Measurements from ENCODE around the gene PAQR7. TPM values are rescaled to one million over a fixed set of nuclear protein-coding genes. Genes with fewer than 3 reads are reported as not detected.
A peak's percentile ranks its signal among the peaks of the same experiment; 100 is the strongest.
"Not testable (repeated sequence)": the region's sequence is repeated elsewhere in the genome, so short reads cannot be mapped to it uniquely, and the experiment has no call there.

Gene PAQR7
- total RNA-seq, 2 donors from 2014 or later = 4.7 to 9.8 TPM

- no peaks in the 10 kb centered on the region for H3K9me3 Mint-ChIP-seq
- H3K27ac Mint-ChIP-seq = no peak overlapping the region
- H3K36me3 Mint-ChIP-seq = no peaks in the 10 kb centered on the region
- ATAC-seq (no peak), DNase-seq (ENCODE audit: low spot score in 2 of 2) (no peak)
Measured at GRCh38 chr1:25843483-25843882, 32.0 kb downstream of the PAQR7 start.

DNA sequence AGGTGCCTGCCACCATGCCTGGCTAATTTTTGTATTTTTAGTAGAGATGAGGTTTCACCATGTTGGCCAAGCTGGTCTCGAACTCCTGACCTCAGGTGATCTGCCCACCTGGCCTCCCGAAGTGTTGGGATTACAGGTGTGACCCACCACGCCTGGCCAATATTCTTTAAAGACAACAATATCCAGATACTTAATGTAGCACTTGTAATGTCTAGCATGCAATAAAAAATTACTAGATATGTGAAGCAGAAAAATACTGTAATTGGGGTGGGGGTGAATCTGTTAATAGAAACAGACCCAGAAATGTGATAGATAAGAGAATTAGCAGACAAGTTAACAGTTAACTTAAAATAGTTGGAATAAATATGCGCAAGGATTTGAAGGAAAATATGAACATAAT lies 35.7 kb downstream of the PAQR7 start:
- H3K27ac Mint-ChIP-seq; H3K9me3 Mint-ChIP-seq; ATAC-seq; H3K36me3 Mint-ChIP-seq; DNase-seq (ENCODE audit: low spot score in 2 of 2): not testable (repeated sequence)

- H3K9me3 Mint-ChIP-seq = no peaks in the 10 kb centered on the region
Measured at GRCh38 chr1:25837262-25837875, 38.1 kb downstream of the PAQR7 start.

GRCh38 chr1:25836695-25837094 lies 38.8 kb downstream of the PAQR7 start:
- ATAC-seq (no peak), DNase-seq (ENCODE audit: low spot score in 2 of 2) (no peak)
- peaks cover 4 to 7% of the 10 kb centered on the region in 2 donors for H3K36me3 Mint-ChIP-seq
- no peak overlapping the region for H3K27ac Mint-ChIP-seq
- H3K9me3 Mint-ChIP-seq = no peaks in the 10 kb centered on the region

More at GRCh38 chr1:25837262-25837875, 38.1 kb downstream of the PAQR7 start:
- ATAC-seq (no peak), DNase-seq (ENCODE audit: low spot score in 2 of 2) (no peak)
- no peak overlapping the region for H3K27ac Mint-ChIP-seq
- H3K36me3 Mint-ChIP-seq = peaks cover 4 to 7% of the 10 kb centered on the region in 2 donors

- DNase-seq (ENCODE audit: low spot score in 2 of 2) = no peak
- no peak overlapping the region for H3K27ac Mint-ChIP-seq
- H3K9me3 Mint-ChIP-seq = no peaks in the 10 kb centered on the region
- ATAC-seq = no peak
- H3K36me3 Mint-ChIP-seq = peaks cover 5 to 11% of the 10 kb centered on the region in 2 donors
Measured at GRCh38 chr1:25834894-25835293, 40.6 kb downstream of the PAQR7 start.

- H3K9me3 Mint-ChIP-seq = no peaks in the 10 kb centered on the region
- ATAC-seq (no peak), DNase-seq (ENCODE audit: low spot score in 2 of 2) (no peak)
- peak overlapping the region in 1 of 2 donors; percentile 81 for H3K27ac Mint-ChIP-seq
- peaks cover 11 to 17% of the 10 kb centered on the region in 2 donors for H3K36me3 Mint-ChIP-seq
Measured at GRCh38 chr1:25833158-25833557, 42.4 kb downstream of the PAQR7 start.

- DNase-seq (ENCODE audit: low spot score in 2 of 2) (no peak), ATAC-seq (no peak)
- Mint-ChIP-seq H3K9me3 (no peaks in the 10 kb centered on the region), H3K36me3 (peaks cover 11 to 17% of the 10 kb centered on the region in 2 donors), H3K27ac (peak overlapping the region in 1 of 2 donors; percentile 81)
Measured at GRCh38 chr1:25832336-25833037, 43.0 kb downstream of the PAQR7 start.

GRCh38 chr1:25831569-25832196 lies 43.8 kb downstream of the PAQR7 start:
- no peak for ATAC-seq
- peaks cover 11 to 17% of the 10 kb centered on the region in 2 donors for H3K36me3 Mint-ChIP-seq
- DNase-seq (ENCODE audit: low spot score in 2 of 2) = no peak
- no peaks in the 10 kb centered on the region for H3K9me3 Mint-ChIP-seq
- H3K27ac Mint-ChIP-seq = peak overlapping the region; percentile 15 to 75

DNA sequence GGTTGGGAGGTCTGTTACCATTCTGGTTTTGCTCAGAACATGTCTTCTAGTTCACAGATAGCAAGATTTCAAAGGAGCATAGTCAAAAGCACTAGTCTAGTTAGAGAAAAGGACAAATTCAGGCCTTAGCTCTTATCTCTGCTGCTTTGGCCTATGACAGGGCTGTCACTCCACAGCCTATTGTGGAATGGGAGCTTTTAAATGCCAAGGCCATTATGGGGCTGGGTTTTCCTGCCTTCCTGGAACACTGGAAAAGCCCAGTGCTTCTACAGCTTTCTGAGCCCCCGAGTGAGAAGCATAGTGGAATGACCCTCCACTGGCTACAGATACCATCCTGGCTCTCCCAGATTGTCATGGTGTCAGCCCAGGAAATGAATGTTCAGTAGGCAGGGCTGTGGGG lies 46.5 kb downstream of the PAQR7 start:
- Mint-ChIP-seq H3K36me3 (peaks cover 7 to 10% of the 10 kb centered on the region in 2 donors), H3K27ac (no peak overlapping the region), H3K9me3 (no peaks in the 10 kb centered on the region)
- DNase-seq (ENCODE audit: low spot score in 2 of 2) = no peak
- ATAC-seq = no peak

DNA sequence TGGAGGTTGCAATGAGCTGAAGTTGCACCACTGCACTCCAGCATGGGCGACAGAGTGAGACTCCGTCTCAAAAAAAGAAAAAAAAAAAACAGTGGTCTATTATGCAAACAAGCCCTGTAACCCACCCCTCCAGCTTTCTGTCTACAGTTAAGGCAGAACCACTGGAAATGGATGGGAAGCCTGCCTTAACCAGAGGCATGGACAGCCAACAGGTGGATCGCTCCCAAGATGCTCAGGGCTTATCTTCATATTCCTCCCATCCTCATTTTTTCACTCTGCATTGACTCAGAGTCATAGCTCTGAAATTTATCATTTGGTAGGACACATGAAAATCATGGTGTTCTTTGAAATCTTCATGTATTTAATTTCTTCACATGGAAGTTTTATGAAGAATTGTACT lies 47.0 kb downstream of the PAQR7 start:
- DNase-seq (ENCODE audit: low spot score in 2 of 2) (no peak), ATAC-seq (no peak)
- Mint-ChIP-seq H3K36me3 (peaks cover 7 to 10% of the 10 kb centered on the region in 2 donors), H3K9me3 (no peaks in the 10 kb centered on the region), H3K27ac (no peak overlapping the region)

DNA sequence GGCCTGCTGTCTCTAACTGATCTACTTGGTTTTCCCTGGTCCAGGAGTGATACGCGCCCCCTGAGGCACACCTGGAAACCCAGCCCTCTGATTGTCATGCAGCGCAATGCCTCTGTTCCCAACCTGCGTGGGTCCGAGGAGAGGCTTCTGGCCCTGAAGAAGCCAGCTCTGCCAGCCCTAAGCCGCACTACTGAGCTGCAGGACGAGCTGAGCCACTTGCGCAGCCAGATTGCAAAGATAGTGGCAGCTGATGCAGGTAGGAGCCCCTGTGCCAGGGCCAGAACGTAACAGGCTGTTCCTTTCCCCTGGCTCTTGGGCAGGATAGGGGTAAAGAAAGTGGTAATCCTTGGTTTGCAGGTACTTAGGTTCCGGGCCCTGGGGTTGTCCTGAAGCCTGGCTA lies 48.9 kb downstream of the PAQR7 start:
- DNase-seq (ENCODE audit: low spot score in 2 of 2) (no peak), ATAC-seq (no peak)
- H3K27ac Mint-ChIP-seq = no peak overlapping the region

DNA sequence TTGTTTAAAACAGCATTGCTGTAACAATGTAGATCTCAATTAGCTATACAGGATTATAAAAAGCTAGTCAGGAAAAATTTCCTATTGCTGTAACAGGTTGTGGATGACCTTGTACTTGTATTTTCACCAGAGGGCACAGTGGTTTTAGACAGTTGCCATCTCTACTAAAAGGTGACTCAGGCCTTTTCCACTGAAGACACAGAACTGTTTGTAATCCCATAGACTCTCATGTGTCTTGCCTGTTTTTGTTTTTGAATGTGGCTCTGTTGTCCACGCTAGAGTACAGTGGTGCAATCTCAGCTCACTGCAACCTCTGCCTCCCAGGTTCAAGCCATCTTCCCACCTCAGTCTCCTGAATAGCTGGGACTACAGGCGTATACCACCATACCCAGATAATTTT lies 49.9 kb downstream of the PAQR7 start:
- DNase-seq (ENCODE audit: low spot score in 2 of 2) (no peak), ATAC-seq (no peak)
- peaks cover 24% of the 10 kb centered on the region in 2 donors for H3K36me3 Mint-ChIP-seq
- H3K27ac Mint-ChIP-seq = no peak overlapping the region
- H3K9me3 Mint-ChIP-seq = no peaks in the 10 kb centered on the region

More for the DNA sequence above, 48.9 kb downstream of the PAQR7 start:
- Mint-ChIP-seq H3K9me3 (no peaks in the 10 kb centered on the region), H3K36me3 (peaks cover 15 to 17% of the 10 kb centered on the region in 2 donors)

DNA sequence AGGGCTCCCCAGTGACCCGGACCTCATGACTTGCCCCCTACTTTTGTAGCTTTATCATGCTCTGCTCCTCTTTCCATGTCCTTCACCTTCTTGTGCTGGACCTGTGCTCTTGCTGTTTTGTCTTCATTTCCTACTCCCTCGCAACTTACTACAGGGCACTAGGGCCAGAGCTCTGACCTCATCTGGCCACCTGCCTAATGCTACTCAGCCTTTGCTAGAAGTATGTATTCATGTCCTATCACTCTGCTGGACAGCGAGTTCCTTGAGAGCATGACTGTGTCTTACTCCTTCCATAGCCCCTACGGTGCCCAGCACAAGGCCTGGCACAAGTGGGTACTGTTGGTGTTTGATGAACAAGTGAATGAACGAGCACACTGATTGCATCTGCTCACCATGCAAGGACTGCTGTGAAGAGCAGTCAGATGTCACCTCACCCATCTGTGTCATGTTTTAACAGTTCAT lies 53.8 kb downstream of the PAQR7 start:
- DNase-seq (ENCODE audit: low spot score in 2 of 2) (no peak), ATAC-seq (no peak)
- peak overlapping the region; percentile 90 to 96 for H3K27ac Mint-ChIP-seq
- peaks cover 21 to 27% of the 10 kb centered on the region in 2 donors for H3K36me3 Mint-ChIP-seq
- no peaks in the 10 kb centered on the region for H3K9me3 Mint-ChIP-seq

- DNase-seq (ENCODE audit: low spot score in 2 of 2) (no peak), ATAC-seq (no peak)
- H3K9me3 Mint-ChIP-seq = no peaks in the 10 kb centered on the region
- H3K36me3 Mint-ChIP-seq = peaks cover 21 to 27% of the 10 kb centered on the region in 2 donors
- H3K27ac Mint-ChIP-seq = peak overlapping the region; percentile 90 to 96
Measured at GRCh38 chr1:25821112-25821476, 54.4 kb downstream of the PAQR7 start.

DNA sequence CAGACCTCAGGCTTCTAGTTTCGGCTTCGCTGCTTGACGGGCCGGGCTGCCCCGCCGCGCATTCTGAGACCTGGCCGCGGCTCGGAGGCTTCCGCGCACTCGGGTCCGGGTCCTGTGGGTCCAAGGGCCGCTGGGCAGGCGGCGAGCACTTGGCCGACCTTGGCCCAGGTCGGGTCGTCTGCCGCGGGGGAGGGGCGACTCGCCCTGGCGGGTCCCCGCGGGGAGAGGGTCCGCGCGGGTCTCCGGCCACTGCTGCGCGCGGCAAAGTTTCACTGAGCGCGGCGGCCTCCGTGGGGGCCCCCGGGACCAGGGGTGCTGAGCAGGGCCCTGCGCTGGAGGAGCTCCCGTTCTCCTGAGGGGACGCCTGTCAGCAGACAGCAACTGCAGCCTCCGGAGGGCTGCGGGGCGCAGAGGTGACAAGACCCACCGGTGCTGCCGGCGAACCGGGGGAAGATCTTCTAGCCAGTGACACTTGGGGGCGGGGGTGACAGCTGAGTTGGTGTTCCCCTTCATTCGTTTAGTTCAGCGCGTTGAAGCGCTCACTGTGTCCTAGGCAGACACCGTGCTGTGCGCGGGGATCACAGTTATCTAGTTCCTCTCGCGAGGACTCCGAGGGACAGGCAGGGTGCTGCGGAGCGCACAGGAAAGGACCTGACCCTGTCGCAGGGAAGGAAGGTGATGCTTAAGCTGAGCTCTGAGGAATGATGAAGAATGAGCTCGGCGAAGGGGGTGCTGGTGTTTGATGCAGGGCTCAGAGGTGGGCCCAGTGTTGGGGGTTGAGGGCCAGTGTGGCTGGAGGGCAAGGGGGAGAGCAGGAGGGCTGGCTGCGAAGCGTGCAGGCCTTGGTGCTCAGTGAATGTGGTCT lies 55.0 kb downstream of the PAQR7 start:
- no peaks in the 10 kb centered on the region for H3K9me3 Mint-ChIP-seq
- peak overlapping the region; percentile 90 to 96 for H3K27ac Mint-ChIP-seq
- H3K36me3 Mint-ChIP-seq = peaks cover 21 to 27% of the 10 kb centered on the region in 2 donors
- peak; percentile 72 to 79 for DNase-seq (ENCODE audit: low spot score in 2 of 2)
- peak; percentile 72 to 74 for ATAC-seq

GRCh38 chr1:25819491-25820246 lies 55.8 kb downstream of the PAQR7 start, which contains the start of gene MTFR1L:
Gene MTFR1L (plus strand): TSS chr1:25819954. CDS start chr1:25823105, 3,151 bp downstream.
- H3K9me3 Mint-ChIP-seq = no peaks in the 10 kb centered on the region
- ATAC-seq = peak; percentile 90 to 91
- peak within 1 kb of the TSS; percentile 90 to 98 for H3K27ac Mint-ChIP-seq
- DNase-seq (ENCODE audit: low spot score in 2 of 2) = peak; percentile 92 to 94
- peaks cover 21 to 27% of the 10 kb centered on the region in 2 donors for H3K36me3 Mint-ChIP-seq
